GM12872 (cell line): ENCODE results near the gene PDE3A.

Experiments
- TF ChIP-seq, protein P1 (sequence below): IDR thresholded peaks from 3 replicates; pipeline ENCODE4 v1.5.1; 2011; ENCODE audit warnings: low read depth, mild to moderate bottlenecking, low read length, moderate library complexity; ENCODE audit not compliant: insufficient read depth

The PDE3A gene

DNA sequence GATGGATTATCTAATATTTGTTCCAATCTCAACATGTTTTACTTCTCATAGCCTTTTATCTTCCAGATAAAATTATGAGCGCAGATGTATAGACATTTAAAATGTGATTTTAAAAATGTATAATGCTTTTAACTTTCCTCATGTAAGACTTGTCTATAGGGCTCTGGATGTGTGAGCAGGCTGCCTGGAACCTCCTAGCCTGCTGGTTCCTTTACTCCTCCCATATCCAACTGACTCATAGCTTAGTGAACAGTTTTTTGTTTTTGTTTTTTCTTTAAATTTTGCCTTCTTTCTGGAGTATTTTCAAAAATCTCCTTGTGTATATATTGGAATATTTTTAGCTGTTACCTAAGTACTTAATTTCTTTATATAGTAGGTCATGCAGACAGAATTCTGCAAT, 115.4 kb downstream of the PDE3A start:
- TF ChIP-seq, protein P1, sequence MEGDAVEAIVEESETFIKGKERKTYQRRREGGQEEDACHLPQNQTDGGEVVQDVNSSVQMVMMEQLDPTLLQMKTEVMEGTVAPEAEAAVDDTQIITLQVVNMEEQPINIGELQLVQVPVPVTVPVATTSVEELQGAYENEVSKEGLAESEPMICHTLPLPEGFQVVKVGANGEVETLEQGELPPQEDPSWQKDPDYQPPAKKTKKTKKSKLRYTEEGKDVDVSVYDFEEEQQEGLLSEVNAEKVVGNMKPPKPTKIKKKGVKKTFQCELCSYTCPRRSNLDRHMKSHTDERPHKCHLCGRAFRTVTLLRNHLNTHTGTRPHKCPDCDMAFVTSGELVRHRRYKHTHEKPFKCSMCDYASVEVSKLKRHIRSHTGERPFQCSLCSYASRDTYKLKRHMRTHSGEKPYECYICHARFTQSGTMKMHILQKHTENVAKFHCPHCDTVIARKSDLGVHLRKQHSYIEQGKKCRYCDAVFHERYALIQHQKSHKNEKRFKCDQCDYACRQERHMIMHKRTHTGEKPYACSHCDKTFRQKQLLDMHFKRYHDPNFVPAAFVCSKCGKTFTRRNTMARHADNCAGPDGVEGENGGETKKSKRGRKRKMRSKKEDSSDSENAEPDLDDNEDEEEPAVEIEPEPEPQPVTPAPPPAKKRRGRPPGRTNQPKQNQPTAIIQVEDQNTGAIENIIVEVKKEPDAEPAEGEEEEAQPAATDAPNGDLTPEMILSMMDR = no peak

DNA sequence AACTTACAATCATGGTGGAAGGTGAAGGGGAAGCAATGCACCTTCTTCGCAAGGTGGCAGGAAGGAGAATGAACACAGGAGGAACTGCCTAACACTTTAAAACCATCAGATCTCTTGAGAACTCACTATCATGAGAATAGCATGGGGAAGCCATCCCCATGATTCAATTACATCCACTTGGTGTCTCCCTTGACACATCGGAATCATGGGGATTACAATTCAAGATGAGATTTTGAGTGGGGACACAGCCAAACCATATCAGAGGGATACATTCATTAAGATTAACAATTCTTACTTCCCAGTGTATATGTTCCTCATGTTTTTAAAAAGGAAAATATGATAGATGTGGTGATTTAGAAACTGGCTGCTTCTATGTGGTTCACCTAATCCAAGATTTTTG, 117.9 kb downstream of the PDE3A start:
- TF ChIP-seq, protein P1 = no peak

- TF ChIP-seq, protein P1 = no peak
Observed at GRCh38 chr12:20487519-20487918, 119.2 kb downstream of the PDE3A start.

GRCh38 chr12:20489645-20490044, 121.3 kb downstream of the PDE3A start:
- TF ChIP-seq, protein P1 = no peak

DNA sequence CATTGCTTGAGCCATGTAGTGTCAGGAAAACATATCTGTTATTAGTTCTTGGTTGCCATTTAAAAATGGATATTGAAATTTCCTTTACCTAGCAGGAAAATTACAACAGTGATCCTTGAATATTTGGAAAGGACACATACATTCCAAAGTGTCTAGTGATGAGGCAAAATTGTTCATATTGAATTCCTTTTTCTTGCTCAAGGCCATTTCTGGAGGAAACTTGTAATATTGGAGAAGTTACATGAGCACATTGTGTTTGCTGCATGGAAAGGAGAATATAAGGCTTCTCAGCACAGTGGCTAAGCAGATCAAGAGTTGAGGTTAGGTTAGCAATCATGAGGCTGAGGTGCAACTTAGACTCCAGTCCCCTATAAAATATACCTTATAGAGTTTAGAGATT, 121.9 kb downstream of the PDE3A start:
- TF ChIP-seq, protein P1 = no peak

DNA sequence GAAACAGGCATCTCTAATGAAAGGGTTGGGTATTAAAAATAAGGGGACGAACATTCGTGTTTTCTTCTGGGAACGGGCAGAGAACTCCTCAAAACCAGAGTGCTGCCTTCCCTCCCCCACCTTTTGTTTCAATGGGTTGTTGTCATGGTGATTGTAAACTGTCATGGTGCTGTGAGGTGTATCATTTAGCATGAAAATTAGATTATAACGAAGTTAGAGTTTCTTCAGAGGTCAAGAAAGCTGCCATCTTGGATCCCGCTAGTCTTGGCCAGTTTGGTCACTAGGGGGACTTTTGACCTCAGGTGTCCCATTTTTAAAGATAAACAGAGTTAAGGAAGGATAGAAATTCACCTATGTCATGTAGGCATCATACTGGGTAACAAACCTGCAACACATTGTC, 123.0 kb downstream of the PDE3A start:
- TF ChIP-seq, protein P1 = no peak

- TF ChIP-seq, protein P1 = no peak
Observed at GRCh38 chr12:20492251-20492760, 124.0 kb downstream of the PDE3A start.

- TF ChIP-seq, protein P1 = no peak
Observed at GRCh38 chr12:20493934-20494333, 125.6 kb downstream of the PDE3A start.
